ENCODE results near the gene LRG1.

LRG1 gene

GRCh38 chr19:4542896-4543841, 3.3 kb upstream of the LRG1 start:
- TF ChIP-seq REST (IDR thresholded peaks at IDR 0.05; ENCODE audit: insufficient read depth in 1 of 2, low read depth in 2 of 2, low read length in 2 of 2) = no peak
- TF ChIP-seq SIN3A (IDR thresholded peaks at IDR 0.05; ENCODE audit: borderline replicate concordance, insufficient read depth, low read length) = no peak
- TF ChIP-seq POLR2AphosphoS5 (IDR thresholded peaks at IDR 0.05; ENCODE audit: low read depth, low read length) = no peak
- TF ChIP-seq TAF1 (IDR thresholded peaks at IDR 0.05; ENCODE audit: borderline replicate concordance, insufficient read depth, low read length) = no peak
- no peak for TF ChIP-seq FOXP2 (optimal IDR thresholded peaks at IDR 0.05; ENCODE audit: borderline replicate concordance, extremely low read depth, extremely low read length, insufficient read depth)

GRCh38 chr19:4541114-4541805, 1.4 kb upstream of the LRG1 start:
- TF ChIP-seq FOXP2 (optimal IDR thresholded peaks at IDR 0.05; ENCODE audit: borderline replicate concordance, extremely low read depth, extremely low read length, insufficient read depth) = no peak
- TF ChIP-seq SIN3A (IDR thresholded peaks at IDR 0.05; ENCODE audit: borderline replicate concordance, insufficient read depth, low read length) = no peak
- TF ChIP-seq REST (IDR thresholded peaks at IDR 0.05; ENCODE audit: insufficient read depth in 1 of 2, low read depth in 2 of 2, low read length in 2 of 2) = no peak
- TF ChIP-seq TAF1 (IDR thresholded peaks at IDR 0.05; ENCODE audit: borderline replicate concordance, insufficient read depth, low read length) = no peak
- no peak for TF ChIP-seq POLR2AphosphoS5 (IDR thresholded peaks at IDR 0.05; ENCODE audit: low read depth, low read length)

- TF ChIP-seq SIN3A (IDR thresholded peaks at IDR 0.05; ENCODE audit: borderline replicate concordance, insufficient read depth, low read length) (no peak), TAF1 (IDR thresholded peaks at IDR 0.05; ENCODE audit: borderline replicate concordance, insufficient read depth, low read length) (no peak), FOXP2 (optimal IDR thresholded peaks at IDR 0.05; ENCODE audit: borderline replicate concordance, extremely low read depth, extremely low read length, insufficient read depth) (no peak), POLR2AphosphoS5 (IDR thresholded peaks at IDR 0.05; ENCODE audit: low read depth, low read length) (no peak), REST (IDR thresholded peaks at IDR 0.05; ENCODE audit: insufficient read depth in 1 of 2, low read depth in 2 of 2, low read length in 2 of 2) (no peak)
Measured at GRCh38 chr19:4539169-4539692, 605 bp downstream of the LRG1 start.

- TF ChIP-seq SIN3A (IDR thresholded peaks at IDR 0.05; ENCODE audit: borderline replicate concordance, insufficient read depth, low read length) (no peak), POLR2AphosphoS5 (IDR thresholded peaks at IDR 0.05; ENCODE audit: low read depth, low read length) (no peak), FOXP2 (optimal IDR thresholded peaks at IDR 0.05; ENCODE audit: borderline replicate concordance, extremely low read depth, extremely low read length, insufficient read depth) (no peak), TAF1 (IDR thresholded peaks at IDR 0.05; ENCODE audit: borderline replicate concordance, insufficient read depth, low read length) (no peak), REST (IDR thresholded peaks at IDR 0.05; ENCODE audit: insufficient read depth in 1 of 2, low read depth in 2 of 2, low read length in 2 of 2) (no peak)
Measured at GRCh38 chr19:4538601-4538954, 1.3 kb downstream of the LRG1 start.

Data from PFSK-1 (cell line).